Myometrial cell (primary cell): ENCODE results near the gene CMTM1. TPM values are rescaled to one million over a fixed set of nuclear protein-coding genes. Genes with fewer than 3 reads are reported as not detected.

Experiments
- total RNA-seq: library from RNA; depleted of rRNA; stranded (reverse); fragments of >200 nt; gene quantifications from 2 replicates; pipeline ENCODE4 v1.2.3, GENCODE V29; 2015

Gene CMTM1
- 0.35 and 2.0 TPM in 2 replicates for total RNA-seq

GRCh38 chr16:66566051-66566901 is at the start of gene CMTM1:
Gene CMTM1, plus strand, starts transcription at chr16:66566439. Its CDS starts 75 bp downstream, at chr16:66566514.

DNA sequence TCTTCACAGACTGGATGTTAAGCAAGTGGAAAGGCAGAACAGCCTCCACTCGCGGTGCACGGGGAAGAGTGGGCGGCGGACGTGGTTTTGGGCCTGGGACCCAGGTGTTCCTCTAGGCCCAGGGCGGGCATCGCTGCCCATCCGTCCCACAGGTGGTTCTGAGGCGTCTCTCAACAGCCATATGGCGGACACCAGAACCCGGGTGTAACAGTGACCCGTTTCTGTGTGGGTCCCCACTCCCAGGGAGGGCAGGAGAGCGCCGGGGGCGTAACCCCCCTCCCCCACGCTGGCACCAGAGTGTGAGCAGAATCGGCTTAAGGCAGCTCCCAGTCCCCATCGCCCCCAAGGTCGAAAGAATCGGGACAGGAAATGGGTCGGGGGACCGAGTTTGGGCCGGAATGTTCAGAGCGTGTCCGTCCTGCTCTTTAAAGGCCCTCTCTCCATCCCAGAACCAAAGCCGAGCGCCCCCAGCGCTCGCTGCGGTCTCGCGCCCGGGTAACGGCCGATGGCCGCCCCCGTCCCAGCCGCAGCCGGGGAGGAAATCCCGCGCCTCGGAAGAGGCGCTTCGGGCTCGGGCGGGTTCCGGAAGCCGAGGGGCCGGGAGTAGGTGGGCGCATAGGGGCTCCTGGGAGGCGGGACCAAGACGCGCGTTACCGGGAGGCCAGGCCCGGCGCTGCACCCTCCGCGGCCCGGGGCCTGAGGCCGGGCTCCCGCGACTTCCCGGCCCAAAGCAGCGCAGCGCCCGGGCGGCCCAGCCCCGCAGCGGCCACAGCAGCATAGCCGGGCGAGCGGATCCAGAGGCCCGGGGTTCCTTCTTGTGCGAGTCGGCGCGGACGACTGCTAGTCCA is 16.7 kb upstream of the CMTM1 start, which contains the start of gene TK2:
Gene TK2 (minus strand): TSS at position 839 of the 848 bp plus-strand sequence. CDS start 61 bp downstream, at position 778.

GRCh38 chr16:66552286-66553177 is 13.7 kb upstream of the CMTM1 start, which contains the start of gene CKLF:
Gene CKLF, plus strand, starts transcription at chr16:66552576. Its CDS starts 140 bp downstream, at chr16:66552716.

GRCh38 chr16:66578651-66579531 is 12.7 kb downstream of the CMTM1 start, which contains the start of gene CMTM2:
Gene CMTM2, plus strand, starts transcription at chr16:66579463. Its CDS starts 145 bp downstream, at chr16:66579608.

GRCh38 chr16:66604376-66605176 is 38.3 kb downstream of the CMTM1 start, which contains the start of gene CMTM3:
Gene CMTM3, plus strand, starts transcription at chr16:66604704. Its CDS starts 102 bp downstream, at chr16:66604806.

Other genes starting within 250 kb of the CMTM1 start
- 0.35 TPM in 1 of 2 replicates, not detected in the other for gene CDH5, start 199.7 kb upstream of the CMTM1 start, total RNA-seq
- gene BEAN1, start 139.1 kb upstream of the CMTM1 start, total RNA-seq, result 0.29 and 0.53 TPM in 2 replicates
- gene TK2, start 16.3 kb upstream of the CMTM1 start, total RNA-seq, result 19.3 and 38.6 TPM in 2 replicates
- 87.5 and 135 TPM in 2 replicates for gene CKLF, start 13.9 kb upstream of the CMTM1 start, total RNA-seq
- gene CMTM2, start 13.0 kb downstream of the CMTM1 start, total RNA-seq, result not detected in 2 replicates
- 57.2 and 73.2 TPM in 2 replicates for gene CMTM3, start 38.3 kb downstream of the CMTM1 start, total RNA-seq
- gene CMTM4, start 130.3 kb downstream of the CMTM1 start, total RNA-seq, result 8.4 and 8.7 TPM in 2 replicates
- 49.0 and 53.5 TPM in 2 replicates for gene DYNC1LI2, start 185.2 kb downstream of the CMTM1 start, total RNA-seq
- not detected in 2 replicates for gene TERB1, start 235.1 kb downstream of the CMTM1 start, total RNA-seq